Activated naive CD4-positive, alpha-beta T cell treated with anti-CD3 and anti-CD28 coated beads, Interleukin-2, amount 50 U/mL, for 72 hours (primary cell): ENCODE data around the gene LYSET. TPM values are rescaled to one million over a fixed set of nuclear protein-coding genes. Genes with fewer than 3 reads are reported as not detected.
"Not testable (repeated sequence)": the region's sequence is repeated elsewhere in the genome, so short reads cannot be mapped to it uniquely, and the experiment has no call there.

Experiments
- ATAC-seq, 2 donors: fragments of 150-1000 bp; cut with Tn5 transposase; 2 replicates each; pipeline ENCODE4 v1.10.0; 2021; ENCODE audit warnings: mild to moderate bottlenecking in 2 of 2, moderate library complexity in 2 of 2
- DNase-seq, 2 donors: peaks; one replicate each; pipeline ENCODE4 v3.0.0; 2021 to 2022; ENCODE audit warnings: low spot score in 2 of 2
- H3K27ac Mint-ChIP-seq, 2 donors: one replicate each; pipeline ENCODE4 v1.8.0; 2022; ENCODE audit warnings: mild to moderate bottlenecking in 2 of 2, mixed read lengths in 2 of 2
- H3K36me3 Mint-ChIP-seq, 2 donors: one replicate each; pipeline ENCODE4 v1.8.0; 2022; ENCODE audit warnings: mixed read lengths in 2 of 2
- H3K9me3 Mint-ChIP-seq, 2 donors: one replicate each; pipeline ENCODE4 v1.8.0; 2022; ENCODE audit warnings: mixed read lengths in 2 of 2
- total RNA-seq, 2 donors: library from RNA; stranded (reverse); gene quantifications; one replicate each; pipeline ENCODE4 v1.2.3, GENCODE V29; 2022

Gene LYSET
- total RNA-seq, 2 donors from 2014 or later = 10.1 to 10.5 TPM

DNA sequence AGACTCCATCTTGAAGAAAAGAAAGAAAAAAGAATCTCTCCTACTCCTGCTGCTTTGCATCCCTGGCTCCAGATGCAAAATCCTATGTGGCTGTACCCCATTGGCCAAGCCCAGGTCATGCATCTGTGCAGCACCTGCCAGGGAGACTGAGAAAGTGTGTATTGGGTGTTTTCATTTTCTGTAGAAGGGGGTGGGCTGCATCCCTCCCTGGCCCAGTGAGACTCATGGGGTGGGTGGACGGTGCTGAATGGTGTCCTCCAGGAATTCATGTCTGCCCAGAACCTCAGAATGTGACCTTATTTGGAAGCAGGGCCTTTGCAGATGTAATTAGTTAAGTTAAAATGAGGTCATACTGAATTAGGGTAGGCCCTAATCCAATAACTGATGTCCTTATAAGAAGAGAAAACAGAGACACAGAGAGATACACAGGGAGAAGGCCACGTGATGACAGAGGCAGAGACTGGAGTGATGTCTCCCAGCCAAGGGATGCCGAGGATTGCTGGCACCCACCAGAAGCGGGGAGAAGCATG is 23.6 kb upstream of the LYSET start:
- ATAC-seq = no peak
- Mint-ChIP-seq H3K9me3 (no peaks in the 10 kb centered on the region), H3K36me3 (no peaks in the 10 kb centered on the region), H3K27ac (no peak overlapping the region)
- no peak for DNase-seq

DNA sequence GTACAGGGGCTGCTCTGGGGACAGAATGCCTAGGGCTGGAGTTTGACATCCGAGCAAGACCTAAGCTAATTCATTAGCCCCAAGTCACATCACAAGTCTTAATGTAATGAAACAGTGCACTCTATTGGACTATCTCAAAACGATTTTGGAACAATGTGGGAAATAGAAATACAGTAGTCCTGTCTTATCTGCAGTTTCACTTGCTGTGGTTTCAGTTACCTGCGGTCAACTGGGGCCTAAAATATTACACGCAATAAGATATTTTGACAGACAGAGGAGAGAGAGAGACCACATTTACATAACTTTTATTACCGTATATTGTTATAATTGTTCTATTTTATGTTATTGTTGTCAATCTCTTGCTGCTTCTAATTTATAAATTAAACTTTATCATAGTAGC is 21.6 kb upstream of the LYSET start:
- Mint-ChIP-seq H3K36me3 (no peaks in the 10 kb centered on the region), H3K9me3 (no peaks in the 10 kb centered on the region), H3K27ac (no peak overlapping the region)
- ATAC-seq (no peak), DNase-seq (no peak)

DNA sequence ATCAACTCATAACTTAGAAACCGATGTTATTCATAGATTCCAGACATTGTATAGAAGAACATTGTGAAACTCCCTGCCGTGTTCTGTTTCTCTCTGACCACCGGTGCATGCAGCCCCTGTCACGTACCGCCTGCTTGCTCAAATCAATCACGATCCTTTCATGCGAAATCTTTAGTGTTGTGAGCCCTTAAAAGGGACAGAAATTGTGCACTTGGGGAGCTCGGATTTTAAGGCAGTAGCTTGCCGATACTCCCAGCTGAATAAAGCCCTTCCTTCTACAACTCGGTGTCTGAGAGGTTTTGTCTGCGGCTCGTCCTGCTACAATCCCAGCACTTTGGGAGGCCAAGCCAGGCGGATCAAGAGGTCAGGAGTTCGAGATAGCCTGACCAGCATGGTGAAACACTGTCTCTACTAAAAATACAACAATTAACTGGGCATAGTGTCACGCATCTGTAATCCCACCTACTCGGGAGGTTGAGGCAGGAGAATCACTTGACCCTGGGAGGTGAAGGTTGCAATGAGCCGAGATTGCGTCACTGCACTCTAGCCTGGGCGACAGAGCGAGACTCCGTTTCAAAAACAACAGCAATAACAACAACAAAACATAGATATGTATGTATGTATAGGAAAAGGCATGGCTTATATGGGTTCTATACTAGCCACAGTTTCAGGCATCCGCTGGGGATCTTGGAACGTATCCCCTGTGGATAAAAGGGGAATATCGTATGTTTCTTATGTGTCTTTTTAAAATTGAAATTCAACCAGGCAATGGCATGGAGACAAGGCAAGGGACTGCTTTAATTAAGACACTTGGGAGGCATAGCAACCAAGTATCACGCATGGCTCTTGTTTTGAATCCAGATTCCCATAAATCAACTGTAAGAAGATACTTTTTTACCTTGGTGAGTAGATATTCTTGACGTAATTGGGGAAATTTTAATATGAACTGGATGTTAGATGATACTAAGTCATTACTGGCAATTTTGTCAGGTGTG is 19.5 kb upstream of the LYSET start:
- not testable (repeated sequence) for ATAC-seq, H3K27ac Mint-ChIP-seq, DNase-seq, H3K9me3 Mint-ChIP-seq, H3K36me3 Mint-ChIP-seq

DNA sequence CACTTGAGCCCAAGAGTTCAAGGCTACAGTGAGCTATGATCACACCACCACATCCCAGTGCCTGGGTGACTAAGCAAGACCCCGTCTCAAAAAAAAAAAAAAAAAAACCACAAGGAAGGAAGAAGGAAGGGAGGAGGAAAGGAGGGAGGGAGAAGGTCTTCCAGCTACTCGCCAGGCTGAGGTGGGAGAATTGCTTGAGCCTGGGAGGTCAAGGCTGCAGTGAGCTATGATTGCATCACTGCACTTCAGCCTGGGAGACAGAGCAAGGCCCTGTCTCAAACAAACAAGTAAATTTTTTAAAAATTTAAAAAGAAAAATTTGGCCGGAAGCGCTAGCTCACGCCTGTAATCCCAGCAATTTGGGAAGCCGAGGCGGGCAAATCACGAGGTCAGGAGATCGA is 16.5 kb upstream of the LYSET start:
- ATAC-seq, DNase-seq, H3K9me3 Mint-ChIP-seq, H3K27ac Mint-ChIP-seq, H3K36me3 Mint-ChIP-seq: not testable (repeated sequence)

DNA sequence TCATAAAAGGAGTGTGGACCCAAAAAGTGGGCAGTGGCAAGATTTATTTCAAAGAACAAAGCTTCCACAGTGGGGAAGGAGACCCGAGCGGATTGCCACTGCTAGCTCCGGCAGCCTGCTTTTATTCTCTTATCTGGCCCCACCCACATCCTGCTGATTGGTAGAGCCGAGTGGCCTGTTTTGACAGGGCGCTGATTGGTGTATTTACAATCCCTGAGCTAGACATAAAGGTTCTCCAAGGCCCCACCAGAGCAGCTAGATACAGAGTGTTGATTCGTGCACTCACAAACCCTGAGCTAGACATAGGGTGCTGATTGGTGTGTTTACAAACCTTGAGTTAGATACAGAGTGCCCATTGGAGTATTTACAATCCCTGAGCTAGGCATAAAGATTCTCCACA is 15.5 kb upstream of the LYSET start:
- H3K27ac Mint-ChIP-seq, ATAC-seq, H3K9me3 Mint-ChIP-seq, H3K36me3 Mint-ChIP-seq, DNase-seq: not testable (repeated sequence)

DNA sequence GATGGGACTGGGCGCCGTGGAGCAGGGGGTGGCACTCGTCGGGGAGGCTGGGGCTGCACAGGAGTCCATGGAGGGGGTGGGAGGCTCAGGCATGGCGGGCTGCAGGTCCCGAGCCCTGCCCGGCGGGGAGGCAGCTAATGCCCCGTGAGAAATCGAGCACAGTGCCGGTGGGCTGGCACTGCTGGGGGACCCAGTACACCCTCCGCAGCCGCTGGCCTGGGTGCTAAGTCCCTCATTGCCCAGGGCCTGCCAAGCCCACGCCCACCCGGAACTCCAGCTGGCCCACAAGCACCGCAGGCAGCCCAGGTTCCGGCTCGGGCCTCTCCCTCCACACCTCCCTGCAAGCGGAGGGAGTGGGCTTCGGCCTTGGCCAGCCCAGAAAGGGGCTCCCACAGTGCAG is 15.0 kb upstream of the LYSET start:
- not testable (repeated sequence) for ATAC-seq, H3K27ac Mint-ChIP-seq, H3K9me3 Mint-ChIP-seq, DNase-seq, H3K36me3 Mint-ChIP-seq

DNA sequence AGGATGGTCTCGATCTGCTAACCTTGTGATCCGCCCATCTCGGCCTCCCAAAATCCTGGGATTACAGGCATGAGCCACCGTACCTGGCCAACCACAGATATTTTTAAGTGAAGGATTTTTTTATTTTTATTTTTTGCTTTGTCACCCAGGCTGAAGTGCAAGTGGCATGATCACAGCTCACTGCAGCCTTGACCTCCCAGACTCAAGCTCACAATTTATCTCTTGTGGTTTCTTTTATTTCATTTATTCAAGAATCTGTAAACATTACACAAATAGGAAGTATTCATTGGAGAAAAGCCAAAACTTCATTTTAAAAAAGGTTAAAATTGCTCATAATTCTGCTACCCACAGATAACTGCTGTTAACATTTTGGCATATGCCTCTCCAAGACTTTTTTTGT is 13.7 kb upstream of the LYSET start:
- ATAC-seq (no peak), DNase-seq (no peak)
- no peak overlapping the region for H3K27ac Mint-ChIP-seq
- H3K36me3 Mint-ChIP-seq = no peaks in the 10 kb centered on the region
- no peaks in the 10 kb centered on the region for H3K9me3 Mint-ChIP-seq

DNA sequence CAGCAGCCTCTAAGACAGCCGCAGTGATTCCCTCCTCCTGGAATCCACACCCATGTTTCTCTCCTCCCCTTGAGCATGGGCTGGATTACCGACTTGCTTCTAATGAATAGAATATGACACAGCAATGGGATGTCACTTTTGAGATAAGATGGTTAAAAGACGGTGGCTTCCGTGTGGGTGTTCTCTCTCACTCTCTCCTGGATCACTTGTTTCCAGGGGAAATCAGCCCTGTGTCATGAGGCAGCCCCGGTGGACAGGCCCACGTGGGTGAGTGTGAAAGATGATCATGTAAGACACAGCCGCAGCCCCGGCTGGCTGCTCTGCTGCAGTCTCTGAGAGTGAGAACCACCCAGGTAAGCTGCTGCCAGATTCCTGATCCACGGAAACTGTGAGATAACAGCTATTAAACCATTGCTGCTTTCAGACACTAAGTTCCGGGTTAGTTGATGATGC is 11.1 kb upstream of the LYSET start:
- Mint-ChIP-seq H3K36me3 (no peaks in the 10 kb centered on the region), H3K9me3 (no peaks in the 10 kb centered on the region), H3K27ac (no peak overlapping the region)
- DNase-seq = no peak
- ATAC-seq = no peak

DNA sequence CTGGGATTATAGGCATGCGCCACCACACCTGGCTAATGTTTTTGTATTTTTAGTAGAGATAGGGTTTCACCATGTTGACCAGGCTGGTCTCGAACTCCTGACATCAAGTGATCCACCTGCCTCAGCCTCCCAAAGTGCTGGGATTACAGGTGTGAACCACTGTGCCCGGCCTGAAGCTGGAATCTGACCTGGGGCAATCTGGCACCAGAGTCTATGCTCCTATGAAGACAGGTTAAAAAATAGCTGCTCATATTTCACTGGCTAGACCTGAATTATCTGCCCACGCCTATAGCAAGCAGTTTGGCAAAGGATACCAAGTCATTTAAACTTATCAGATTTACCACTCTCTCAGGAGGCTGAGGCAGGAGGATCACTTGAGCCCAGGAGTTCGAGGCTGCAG is 10.4 kb upstream of the LYSET start:
- H3K9me3 Mint-ChIP-seq, H3K27ac Mint-ChIP-seq, DNase-seq, ATAC-seq, H3K36me3 Mint-ChIP-seq: not testable (repeated sequence)

DNA sequence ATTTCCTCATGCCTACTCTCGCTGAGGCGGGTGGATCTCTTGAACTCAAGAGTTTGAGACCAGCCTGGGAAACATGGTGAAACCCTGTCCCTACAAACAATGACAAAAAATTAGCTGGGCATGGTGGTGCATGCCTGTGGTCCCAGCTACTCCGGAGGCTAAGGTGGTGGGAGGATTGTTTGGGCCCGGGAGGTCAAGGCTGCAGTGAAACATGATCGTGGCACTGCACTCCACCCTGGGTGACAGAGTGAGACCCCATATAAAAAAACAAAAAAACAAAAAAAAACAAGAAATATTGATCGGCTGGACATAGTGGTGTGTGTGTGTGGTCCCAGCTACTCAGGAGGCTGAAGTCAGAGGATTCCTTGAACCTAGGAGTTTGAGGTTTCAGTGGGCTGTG is 9.6 kb upstream of the LYSET start:
- Mint-ChIP-seq H3K27ac (no peak overlapping the region), H3K9me3 (no peaks in the 10 kb centered on the region), H3K36me3 (no peaks in the 10 kb centered on the region)
- no peak for ATAC-seq
- no peak for DNase-seq

DNA sequence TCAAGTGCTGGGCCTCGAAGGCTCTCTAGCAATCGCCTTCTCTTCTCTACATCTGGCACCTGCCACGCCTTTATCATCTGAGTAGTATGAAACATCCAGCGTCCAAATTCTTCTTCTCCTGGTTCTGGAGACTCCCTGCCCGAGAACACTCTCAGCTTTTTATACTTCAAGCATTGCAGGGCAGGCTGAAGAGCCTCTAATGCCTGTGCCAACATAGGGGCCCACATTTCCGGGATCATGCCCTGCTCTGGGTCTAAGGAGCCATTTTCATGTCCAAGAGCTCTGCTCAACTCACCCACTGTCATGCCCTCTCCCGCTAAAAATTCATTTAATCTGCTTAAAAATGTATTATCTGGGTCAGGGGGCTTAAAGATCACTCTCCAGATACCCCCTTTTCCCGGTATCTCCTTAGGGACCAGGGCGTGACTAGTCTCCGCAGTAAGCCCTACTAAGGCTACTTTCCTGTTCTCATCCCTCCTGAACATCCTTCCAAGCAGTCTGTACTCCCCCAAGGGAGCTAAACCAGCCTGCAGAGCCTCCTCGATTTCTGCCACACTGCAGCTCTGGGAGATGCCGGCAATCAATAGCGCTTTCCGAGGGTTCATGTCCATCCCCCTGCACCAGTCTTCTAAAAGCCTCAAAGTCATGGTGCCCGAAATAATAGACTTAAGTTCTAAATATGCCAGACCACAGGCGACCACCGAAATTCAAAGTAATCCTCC is 1.4 kb upstream of the LYSET start:
- peak overlapping the region; percentile 90 to 97 for H3K27ac Mint-ChIP-seq
- DNase-seq (no peak), ATAC-seq (no peak)
- H3K9me3 Mint-ChIP-seq = no peaks in the 10 kb centered on the region
- peaks cover 18 to 19% of the 10 kb centered on the region in 2 donors for H3K36me3 Mint-ChIP-seq

DNA sequence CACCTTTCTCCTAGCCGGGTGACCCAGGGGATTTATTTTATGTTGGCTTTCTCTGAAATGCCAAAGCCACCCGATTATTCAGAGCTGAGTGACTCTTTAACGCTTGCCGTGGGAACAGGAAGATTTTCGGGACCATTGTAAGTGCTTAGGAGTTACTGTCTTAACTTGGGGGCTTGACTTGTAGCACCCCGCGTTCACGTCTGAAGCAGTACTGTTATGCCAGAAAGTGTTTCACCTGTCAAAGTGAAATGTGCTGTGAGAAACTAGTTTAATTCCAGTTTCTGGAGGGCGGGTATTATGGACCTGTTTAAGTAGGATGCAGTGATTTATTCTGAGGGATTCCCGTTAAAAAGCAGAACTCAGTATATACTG is 218 bp downstream of the LYSET start:
- DNase-seq (no peak), ATAC-seq (no peak)
- H3K9me3 Mint-ChIP-seq = no peaks in the 10 kb centered on the region
- peaks cover 18 to 19% of the 10 kb centered on the region in 2 donors for H3K36me3 Mint-ChIP-seq
- H3K27ac Mint-ChIP-seq = peak overlapping the region; percentile 90 to 97

DNA sequence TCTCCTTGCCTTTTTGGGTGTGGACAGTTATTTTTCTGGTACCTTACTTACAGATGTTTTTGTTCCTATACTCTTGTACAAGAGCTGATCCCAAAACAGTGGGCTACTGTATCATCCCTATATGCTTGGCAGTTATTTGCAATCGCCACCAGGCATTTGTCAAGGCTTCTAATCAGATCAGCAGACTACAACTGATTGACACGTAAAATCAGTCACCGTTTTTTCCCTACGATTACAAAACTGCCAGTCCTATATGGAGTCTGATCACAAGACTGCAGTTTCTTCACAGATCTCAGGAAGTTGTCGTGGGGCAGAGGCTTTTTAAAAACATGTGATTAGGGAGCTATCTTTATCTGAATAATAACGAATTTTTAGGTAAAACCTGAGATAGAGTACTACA is 1.3 kb downstream of the LYSET start:
- Mint-ChIP-seq H3K9me3 (no peaks in the 10 kb centered on the region), H3K36me3 (peaks cover 18 to 19% of the 10 kb centered on the region in 2 donors), H3K27ac (peak overlapping the region in 1 of 2 donors; percentile 90)
- no peak for DNase-seq
- ATAC-seq = no peak

DNA sequence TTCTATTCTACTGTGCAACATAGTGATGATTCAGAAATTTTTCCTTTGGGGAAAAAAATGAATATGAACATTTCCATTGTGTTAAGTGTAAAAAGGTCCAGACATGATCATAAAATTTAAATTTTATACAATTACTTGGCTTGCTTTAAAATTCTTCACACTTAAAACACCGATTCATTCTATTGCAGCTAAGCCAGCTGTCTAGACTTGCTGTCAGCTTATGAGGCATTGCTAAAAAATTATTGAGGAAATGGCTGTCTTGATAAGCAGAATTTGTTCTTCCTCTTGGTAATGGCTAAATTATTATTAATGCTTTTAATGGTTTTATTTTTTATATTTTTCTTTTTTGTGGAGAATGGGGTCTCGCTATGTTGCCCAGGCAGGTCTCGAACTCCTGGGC is 1.8 kb downstream of the LYSET start:
- H3K27ac Mint-ChIP-seq = no peak overlapping the region
- ATAC-seq (no peak), DNase-seq (no peak)
- H3K9me3 Mint-ChIP-seq = no peaks in the 10 kb centered on the region
- H3K36me3 Mint-ChIP-seq = peaks cover 14 to 15% of the 10 kb centered on the region in 2 donors

DNA sequence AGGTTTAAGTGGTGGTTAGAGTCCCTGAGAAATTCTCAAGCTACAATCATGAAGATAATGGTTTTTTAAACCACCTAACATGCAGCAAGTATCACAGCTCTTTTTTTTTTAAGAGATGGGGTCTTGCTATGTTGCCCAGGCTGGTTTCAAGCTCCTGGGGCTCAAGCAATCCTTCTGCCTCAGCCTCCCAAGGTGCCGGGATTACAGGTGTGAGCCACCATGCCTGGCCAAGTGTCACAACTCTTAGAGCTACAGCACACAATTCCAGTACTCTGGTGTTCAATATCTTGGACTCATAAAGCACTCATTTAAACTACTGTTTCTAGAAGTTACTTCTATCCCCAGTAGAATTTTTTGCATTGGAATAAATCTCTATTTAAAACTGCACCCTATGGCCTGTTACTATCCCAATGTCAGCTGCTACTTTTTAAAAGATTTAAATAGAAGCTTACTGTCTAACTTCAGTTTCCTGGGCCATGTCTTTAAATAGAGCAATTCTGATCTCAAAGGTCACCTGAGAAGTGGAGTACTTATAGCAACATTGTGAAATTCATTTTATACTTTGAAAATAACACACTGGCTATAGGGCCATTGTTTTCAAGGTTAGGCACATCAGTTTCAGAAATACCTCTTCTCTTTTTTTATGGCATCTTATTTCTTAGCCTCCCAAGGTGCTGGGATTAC is 10.3 kb downstream of the LYSET start:
- DNase-seq = no peak
- peak overlapping the region in 1 of 2 donors; percentile 94 for H3K27ac Mint-ChIP-seq
- ATAC-seq = no peak
- H3K9me3 Mint-ChIP-seq = no peaks in the 10 kb centered on the region
- H3K36me3 Mint-ChIP-seq = no peaks in the 10 kb centered on the region

DNA sequence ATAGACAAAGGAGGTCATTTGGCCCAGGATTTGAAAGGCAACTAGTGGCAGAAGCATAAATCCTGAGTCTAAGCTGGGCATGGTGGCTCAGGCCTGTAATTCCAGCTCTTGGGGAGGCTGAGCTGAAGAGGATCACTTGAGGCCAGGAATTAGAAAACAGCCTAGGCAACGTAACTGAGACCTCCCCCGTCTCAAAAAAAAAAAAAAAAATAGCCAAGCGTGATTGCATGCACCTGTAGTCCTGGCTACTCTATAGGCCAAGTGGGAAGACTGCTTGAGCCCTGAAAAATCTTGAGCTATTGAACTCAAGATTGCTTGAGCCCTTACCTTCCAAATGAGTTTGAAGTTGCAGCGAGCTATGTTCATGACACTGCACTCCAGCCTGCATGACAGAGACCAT is 13.9 kb downstream of the LYSET start:
- H3K27ac Mint-ChIP-seq = no peak overlapping the region
- no peaks in the 10 kb centered on the region for H3K36me3 Mint-ChIP-seq
- DNase-seq = no peak
- H3K9me3 Mint-ChIP-seq = no peaks in the 10 kb centered on the region
- no peak for ATAC-seq

DNA sequence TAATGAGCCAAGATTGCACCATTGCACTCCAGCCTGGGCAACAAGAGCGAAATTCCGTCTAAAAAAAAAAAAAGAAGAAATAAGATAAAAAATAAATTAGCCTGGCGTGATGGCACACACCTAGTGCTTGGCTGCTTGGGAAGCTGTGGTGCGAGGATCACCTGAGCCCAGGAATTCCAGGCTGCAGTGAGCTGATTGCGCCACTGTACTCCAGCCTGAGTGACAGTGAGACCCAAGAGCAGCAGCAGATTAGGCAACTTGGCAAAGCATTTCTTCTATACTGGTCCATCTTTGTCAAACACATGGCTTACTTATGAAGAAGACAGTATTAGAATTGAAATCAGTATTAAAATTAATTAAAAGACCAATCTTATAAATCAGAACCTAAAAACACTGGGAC is 15.4 kb downstream of the LYSET start:
- no peaks in the 10 kb centered on the region for H3K9me3 Mint-ChIP-seq
- DNase-seq (no peak), ATAC-seq (no peak)
- peaks cover 0 to 5% of the 10 kb centered on the region in 2 donors for H3K36me3 Mint-ChIP-seq
- H3K27ac Mint-ChIP-seq = no peak overlapping the region
